ENCODE measurements around the gene ARHGAP10. TPM values are rescaled to one million over a fixed set of nuclear protein-coding genes. Genes with fewer than 3 reads are reported as not detected.

Gene ARHGAP10
- total RNA-seq, 1 experiment from 2014 or later = 11.7 TPM

DNA sequence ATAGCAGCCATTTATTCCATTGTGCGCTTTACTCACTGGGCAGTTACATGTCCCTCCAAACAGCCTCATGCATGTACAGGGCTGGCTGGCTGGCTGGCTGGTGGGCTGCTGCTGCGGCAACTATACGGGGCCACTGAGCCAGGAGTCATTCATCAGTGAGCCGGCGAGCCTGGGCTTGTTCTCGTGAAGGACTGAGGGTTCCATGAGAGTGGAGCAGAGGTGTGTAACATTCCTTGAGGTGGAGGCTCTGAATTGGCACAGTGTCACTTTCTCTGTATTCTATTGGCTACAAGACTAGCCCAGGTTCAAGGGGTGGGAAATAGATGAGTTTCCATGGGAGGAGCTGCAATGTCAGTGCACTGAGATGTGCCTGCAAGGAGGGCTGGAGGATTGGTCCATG is 89.1 kb downstream of the ARHGAP10 start:
- no TSS peak for BruUV-seq (replicated peaks)
- TF ChIP-seq, protein P1, sequence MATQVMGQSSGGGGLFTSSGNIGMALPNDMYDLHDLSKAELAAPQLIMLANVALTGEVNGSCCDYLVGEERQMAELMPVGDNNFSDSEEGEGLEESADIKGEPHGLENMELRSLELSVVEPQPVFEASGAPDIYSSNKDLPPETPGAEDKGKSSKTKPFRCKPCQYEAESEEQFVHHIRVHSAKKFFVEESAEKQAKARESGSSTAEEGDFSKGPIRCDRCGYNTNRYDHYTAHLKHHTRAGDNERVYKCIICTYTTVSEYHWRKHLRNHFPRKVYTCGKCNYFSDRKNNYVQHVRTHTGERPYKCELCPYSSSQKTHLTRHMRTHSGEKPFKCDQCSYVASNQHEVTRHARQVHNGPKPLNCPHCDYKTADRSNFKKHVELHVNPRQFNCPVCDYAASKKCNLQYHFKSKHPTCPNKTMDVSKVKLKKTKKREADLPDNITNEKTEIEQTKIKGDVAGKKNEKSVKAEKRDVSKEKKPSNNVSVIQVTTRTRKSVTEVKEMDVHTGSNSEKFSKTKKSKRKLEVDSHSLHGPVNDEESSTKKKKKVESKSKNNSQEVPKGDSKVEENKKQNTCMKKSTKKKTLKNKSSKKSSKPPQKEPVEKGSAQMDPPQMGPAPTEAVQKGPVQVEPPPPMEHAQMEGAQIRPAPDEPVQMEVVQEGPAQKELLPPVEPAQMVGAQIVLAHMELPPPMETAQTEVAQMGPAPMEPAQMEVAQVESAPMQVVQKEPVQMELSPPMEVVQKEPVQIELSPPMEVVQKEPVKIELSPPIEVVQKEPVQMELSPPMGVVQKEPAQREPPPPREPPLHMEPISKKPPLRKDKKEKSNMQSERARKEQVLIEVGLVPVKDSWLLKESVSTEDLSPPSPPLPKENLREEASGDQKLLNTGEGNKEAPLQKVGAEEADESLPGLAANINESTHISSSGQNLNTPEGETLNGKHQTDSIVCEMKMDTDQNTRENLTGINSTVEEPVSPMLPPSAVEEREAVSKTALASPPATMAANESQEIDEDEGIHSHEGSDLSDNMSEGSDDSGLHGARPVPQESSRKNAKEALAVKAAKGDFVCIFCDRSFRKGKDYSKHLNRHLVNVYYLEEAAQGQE (IDR thresholded peaks at IDR 0.05; ENCODE audit: insufficient read depth in 1 of 2, low read depth in 2 of 2, low read length in 1 of 2) = no peak
- no peak for TF ChIP-seq TCF7L2 (IDR thresholded peaks at IDR 0.05; ENCODE audit: low read depth, low read length)
- no peak for TF ChIP-seq POLR2AphosphoS5 (IDR thresholded peaks at IDR 0.05; ENCODE audit: low read depth, low read length)
- H3K27ac ChIP-seq (ENCODE audit: low read length) = no peak overlapping the region

DNA sequence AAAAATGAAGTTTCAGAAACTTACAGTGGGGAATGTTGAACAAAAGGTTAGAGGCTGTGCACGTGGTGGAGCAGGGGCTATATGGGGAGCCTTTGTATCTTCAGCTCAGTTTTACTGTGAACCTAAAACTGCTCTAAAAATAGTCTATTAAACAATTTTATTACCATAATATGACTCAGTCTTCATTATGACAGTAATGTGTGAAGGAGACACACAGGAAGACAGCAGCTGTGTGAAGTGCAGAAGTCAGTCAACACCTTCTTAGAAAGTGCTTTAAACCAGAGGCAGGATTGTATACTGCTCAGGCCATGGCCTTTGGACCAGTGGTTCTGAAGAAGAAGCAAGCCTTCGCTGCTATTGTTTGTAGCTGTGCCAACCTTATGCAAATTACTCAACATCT is 89.7 kb downstream of the ARHGAP10 start:
- in situ Hi-C loops (cut with HindIII; ENCODE audit: low pct_unique_long_range_greater_than_20kb, low sequenced_read_pairs) = no loop called here
- CTCF ChIA-PET = no interaction called here
- no TSS peak for BruUV-seq (replicated peaks)

More for the DNA sequence above, 89.1 kb downstream of the ARHGAP10 start:
- POLR2A ChIA-PET = no interaction called here
- H3K27me3 ChIP-seq (ENCODE audit: control insufficient read depth, insufficient read depth, low read length) = no peaks in the 10 kb centered on the region
- H3K4me1 ChIP-seq (ENCODE audit: control insufficient read depth, insufficient read depth, low read length) = peaks cover 5% of the 10 kb centered on the region; the same call in 1 of the 2 replicates
- in situ Hi-C loops (cut with HindIII; ENCODE audit: low pct_unique_long_range_greater_than_20kb, low sequenced_read_pairs) (no loop called here), intact Hi-C loops (cut with micrococcal nuclease; ENCODE audit: unreplicated experiment) (no loop called here)
- ATAC-seq = no peak
- no peaks in the 10 kb centered on the region for H3K9me3 ChIP-seq (ENCODE audit: control insufficient read depth, insufficient read depth, low read depth, low read length)
- CTCF ChIA-PET = interaction anchor here (0.6 kb wide), 1 partner anchor 9 kb away, joined by 8 read pairs; no protein-coding TSS in a partner anchor
- DNase-seq (ENCODE audit: low read depth, low spot score) = no peak
- no peaks in the 10 kb centered on the region for H3K36me3 ChIP-seq (ENCODE audit: control insufficient read depth, insufficient read depth, low read length)
- H3K4me3 ChIP-seq (ENCODE audit: low read depth in 2 of 2, low read length in 2 of 2) = no peak overlapping the region

More for the DNA sequence above, 89.7 kb downstream of the ARHGAP10 start:
- Histone ChIP-seq H3K27ac (ENCODE audit: low read length) (no peak overlapping the region), H3K9me3 (ENCODE audit: control insufficient read depth, insufficient read depth, low read depth, low read length) (no peaks in the 10 kb centered on the region), H3K4me1 (ENCODE audit: control insufficient read depth, insufficient read depth, low read length) (no peaks in the 10 kb centered on the region; the same call in 1 of the 2 replicates), H3K27me3 (ENCODE audit: control insufficient read depth, insufficient read depth, low read length) (no peaks in the 10 kb centered on the region), H3K4me3 (ENCODE audit: low read depth in 2 of 2, low read length in 2 of 2) (no peak overlapping the region), H3K36me3 (ENCODE audit: control insufficient read depth, insufficient read depth, low read length) (no peaks in the 10 kb centered on the region)
- POLR2A ChIA-PET = no interaction called here
- no peak for ATAC-seq
- no peak for TF ChIP-seq CTCF (IDR thresholded peaks at IDR 0.05)
- TF ChIP-seq SIN3A (IDR thresholded peaks at IDR 0.05; ENCODE audit: borderline replicate concordance, insufficient read depth, low read depth, low read length) = no peak
- TF ChIP-seq TCF7L2 (IDR thresholded peaks at IDR 0.05; ENCODE audit: low read depth, low read length) = no peak
- TF ChIP-seq, protein P1 (IDR thresholded peaks at IDR 0.05; ENCODE audit: insufficient read depth in 1 of 2, low read depth in 2 of 2, low read length in 1 of 2) = no peak
- TF ChIP-seq POLR2AphosphoS5 (IDR thresholded peaks at IDR 0.05; ENCODE audit: low read depth, low read length) = no peak
- intact Hi-C loops (cut with micrococcal nuclease; ENCODE audit: unreplicated experiment) = no loop called here
- no peak for DNase-seq (ENCODE audit: low read depth, low spot score)

All from Panc1 (cell line).